ENCODE data around the gene CCDC196. TPM values are rescaled to one million over a fixed set of nuclear protein-coding genes. Genes with fewer than 3 reads are reported as not detected.

The CCDC196 gene
- total and polyA plus RNA-seq, 4 donors: not detected

DNA sequence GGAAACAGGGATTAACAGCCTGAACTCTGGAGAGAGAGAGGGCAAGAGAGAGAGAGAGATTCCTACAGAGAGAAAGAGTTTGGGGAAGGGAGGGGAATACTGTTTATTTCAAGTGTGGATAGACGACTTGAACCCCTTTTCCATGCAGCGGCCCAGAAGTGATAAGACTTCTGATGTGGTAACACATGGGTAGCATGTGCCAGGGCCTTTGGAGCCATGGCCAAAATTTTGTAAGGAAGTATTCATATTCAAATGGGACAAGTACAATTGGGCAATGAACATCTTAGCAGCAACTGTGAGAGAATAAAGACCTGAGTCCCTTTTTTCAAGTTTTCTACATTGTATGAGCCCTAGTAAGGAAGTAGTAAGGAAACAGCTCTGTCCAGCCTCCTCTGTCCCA, 42.4 kb upstream of the CCDC196 start:
- no peak overlapping the region for H3K9ac ChIP-seq (ENCODE audit: insufficient read depth in 1 of 2, low read length in 2 of 2)
- ATAC-seq (ENCODE audit: insufficient read depth, low FRiP score) (no peak), DNase-seq (peak in 1 of 3 donors; percentile 1)
- no peak overlapping the region for H3K27ac ChIP-seq (ENCODE audit: low read depth in 1 of 2, low read length in 1 of 2)
- H3K4me1 ChIP-seq (ENCODE audit: control insufficient read depth in 5 of 5, insufficient read depth in 5 of 5, low read length in 5 of 5): no peaks in the 10 kb centered on the region
- H3K4me3 ChIP-seq: no peak overlapping the region
- no peaks in the 10 kb centered on the region for H3K36me3 ChIP-seq (ENCODE audit: control insufficient read depth in 4 of 4, insufficient read depth in 4 of 4, low read length in 4 of 4)
- TF ChIP-seq CTCF (IDR thresholded peaks at IDR 0.05; ENCODE audit: control extremely low read depth, extremely low read depth): no peak
- H3K27me3 ChIP-seq (ENCODE audit: control insufficient read depth in 3 of 3, insufficient read depth in 3 of 3, low read length in 2 of 3): no peaks in the 10 kb centered on the region
- 61 to 78% methylated on average over 2 of the region's 2 CpGs for WGBS, 2 donors
- no peaks in the 10 kb centered on the region for H3K9me3 ChIP-seq (ENCODE audit: control insufficient read depth in 4 of 4, insufficient read depth in 3 of 4, low read length in 3 of 4)

DNA sequence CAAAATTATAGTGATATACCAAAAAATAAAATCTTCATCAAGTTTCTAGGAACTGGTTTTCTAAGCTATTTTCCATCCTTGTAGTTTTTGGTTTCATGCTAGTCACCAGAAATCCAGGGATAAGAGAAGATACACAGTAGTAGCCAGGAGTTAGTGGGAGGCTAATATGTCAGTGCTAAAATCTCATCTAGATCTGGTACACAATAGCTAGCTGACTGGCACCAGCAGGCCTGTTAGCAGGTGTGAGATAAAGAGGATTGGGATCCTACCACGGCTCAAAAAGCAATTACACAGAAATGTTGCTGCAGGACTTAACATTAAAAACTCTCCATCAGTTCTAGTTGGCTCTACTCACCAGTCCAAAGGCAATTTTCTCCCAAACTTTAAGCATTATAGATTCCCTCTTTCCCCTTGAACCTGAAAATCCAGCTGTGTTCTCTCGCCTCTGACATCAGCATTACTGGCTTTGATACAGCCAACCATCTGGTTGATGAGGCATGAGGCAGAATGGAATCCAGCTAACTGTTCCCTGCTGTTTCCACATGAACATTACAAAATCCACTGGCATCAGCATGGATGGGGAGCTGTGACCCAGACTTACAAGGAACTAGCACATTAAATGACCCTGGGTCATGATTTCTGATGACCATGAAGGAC, 41.8 kb upstream of the CCDC196 start:
- no peaks in the 10 kb centered on the region for H3K4me1 ChIP-seq (ENCODE audit: control insufficient read depth in 5 of 5, insufficient read depth in 5 of 5, low read length in 5 of 5)
- H3K9ac ChIP-seq (ENCODE audit: insufficient read depth in 1 of 2, low read length in 2 of 2): no peak overlapping the region
- 79 to 87% methylated on average over 2 of the region's 2 CpGs for WGBS, 2 donors
- H3K27me3 ChIP-seq (ENCODE audit: control insufficient read depth in 3 of 3, insufficient read depth in 3 of 3, low read length in 2 of 3): no peaks in the 10 kb centered on the region
- ATAC-seq (ENCODE audit: insufficient read depth, low FRiP score): no peak
- H3K4me3 ChIP-seq: no peak overlapping the region
- H3K27ac ChIP-seq (ENCODE audit: low read depth in 1 of 2, low read length in 1 of 2): no peak overlapping the region
- DNase-seq: peak; percentile 57 to 80 (median 72)
- H3K9me3 ChIP-seq (ENCODE audit: control insufficient read depth in 4 of 4, insufficient read depth in 3 of 4, low read length in 3 of 4): no peaks in the 10 kb centered on the region
- H3K36me3 ChIP-seq (ENCODE audit: control insufficient read depth in 4 of 4, insufficient read depth in 4 of 4, low read length in 4 of 4): no peaks in the 10 kb centered on the region
- TF ChIP-seq CTCF (IDR thresholded peaks at IDR 0.05; ENCODE audit: control extremely low read depth, extremely low read depth): no peak

GRCh38 chr14:66445936-66446335, 40.2 kb upstream of the CCDC196 start:
- Histone ChIP-seq H3K9ac (ENCODE audit: insufficient read depth in 1 of 2, low read length in 2 of 2) (no peak overlapping the region), H3K27me3 (ENCODE audit: control insufficient read depth in 3 of 3, insufficient read depth in 3 of 3, low read length in 2 of 3) (no peaks in the 10 kb centered on the region), H3K36me3 (ENCODE audit: control insufficient read depth in 4 of 4, insufficient read depth in 4 of 4, low read length in 4 of 4) (no peaks in the 10 kb centered on the region), H3K27ac (ENCODE audit: low read depth in 1 of 2, low read length in 1 of 2) (no peak overlapping the region), H3K4me3 (no peak overlapping the region), H3K4me1 (ENCODE audit: control insufficient read depth in 5 of 5, insufficient read depth in 5 of 5, low read length in 5 of 5) (no peaks in the 10 kb centered on the region), H3K9me3 (ENCODE audit: control insufficient read depth in 4 of 4, insufficient read depth in 3 of 4, low read length in 3 of 4) (no peaks in the 10 kb centered on the region)
- ATAC-seq (ENCODE audit: insufficient read depth, low FRiP score): no peak
- TF ChIP-seq CTCF (IDR thresholded peaks at IDR 0.05; ENCODE audit: control extremely low read depth, extremely low read depth): no peak
- DNase-seq: no peak

- no peak for ATAC-seq (ENCODE audit: insufficient read depth, low FRiP score)
- no peak overlapping the region for H3K27ac ChIP-seq (ENCODE audit: low read depth in 1 of 2, low read length in 1 of 2)
- no peak overlapping the region for H3K9ac ChIP-seq (ENCODE audit: insufficient read depth in 1 of 2, low read length in 2 of 2)
- H3K4me1 ChIP-seq (ENCODE audit: control insufficient read depth in 5 of 5, insufficient read depth in 5 of 5, low read length in 5 of 5): no peaks in the 10 kb centered on the region
- no peak overlapping the region for H3K4me3 ChIP-seq
- no peaks in the 10 kb centered on the region for H3K9me3 ChIP-seq (ENCODE audit: control insufficient read depth in 4 of 4, insufficient read depth in 3 of 4, low read length in 3 of 4)
- DNase-seq: no peak
- H3K27me3 ChIP-seq (ENCODE audit: control insufficient read depth in 3 of 3, insufficient read depth in 3 of 3, low read length in 2 of 3): no peaks in the 10 kb centered on the region
- no peaks in the 10 kb centered on the region for H3K36me3 ChIP-seq (ENCODE audit: control insufficient read depth in 4 of 4, insufficient read depth in 4 of 4, low read length in 4 of 4)
- TF ChIP-seq CTCF (IDR thresholded peaks at IDR 0.05; ENCODE audit: control extremely low read depth, extremely low read depth): no peak
- 69 to 85% methylated on average over 3 of the region's 3 CpGs for WGBS, 2 donors
Measured at GRCh38 chr14:66453469-66453868, 32.7 kb upstream of the CCDC196 start.

All from lung (tissue), 12 donors.